Dendritic cell treated with granulocyte-macrophage colony-stimulating factor and Interleukin-4, amounts not matched to agents 40 ng/mL and 50 ng/mL, for 4 days (primary cell): ENCODE data around the gene SMC5.

ENCODE experiments used
- H3K27ac Mint-ChIP-seq: one replicate; pipeline ENCODE4 v1.8.0; 2022; ENCODE audit warnings: mild to moderate bottlenecking, mixed read lengths
- H3K27me3 Mint-ChIP-seq: one replicate; pipeline ENCODE4 v1.8.0; 2022; ENCODE audit warnings: mild to moderate bottlenecking, mixed read lengths
- H3K36me3 Mint-ChIP-seq: one replicate; pipeline ENCODE4 v1.8.0; 2022; ENCODE audit warnings: low read depth, mixed read lengths
- H3K4me1 Mint-ChIP-seq: one replicate; pipeline ENCODE4 v1.8.0; 2022; ENCODE audit warnings: low read depth, mixed read lengths
- H3K4me3 Mint-ChIP-seq: one replicate; pipeline ENCODE4 v1.8.0; 2022; ENCODE audit warnings: mild to moderate bottlenecking, moderate library complexity, mixed read lengths
- H3K9me3 Mint-ChIP-seq: one replicate; pipeline ENCODE4 v1.8.0; 2022; ENCODE audit warnings: mixed read lengths
- intact Hi-C: fragments of 100-400 bp; cut with micrococcal nuclease; formaldehyde crosslinking; loops from one replicate; pipeline ENCODE4 v1.15.0; 2022

Gene SMC5

GRCh38 chr9:70347046-70347445 is 88.3 kb downstream of the SMC5 start:
- Mint-ChIP-seq H3K4me3 (no peak overlapping the region), H3K4me1 (no peaks in the 10 kb centered on the region), H3K36me3 (peaks cover 64% of the 10 kb centered on the region), H3K9me3 (no peaks in the 10 kb centered on the region), H3K27me3 (no peaks in the 10 kb centered on the region), H3K27ac (no peak overlapping the region)
- intact Hi-C loops: loop anchor here (10.0 kb wide), 1 partner anchor 48 kb away; no protein-coding TSS in a partner anchor

GRCh38 chr9:70352356-70352755 is 93.6 kb downstream of the SMC5 start:
- Mint-ChIP-seq H3K27me3 (no peaks in the 10 kb centered on the region), H3K9me3 (no peaks in the 10 kb centered on the region), H3K4me3 (no peak overlapping the region), H3K36me3 (peaks cover 41% of the 10 kb centered on the region), H3K4me1 (no peaks in the 10 kb centered on the region), H3K27ac (no peak overlapping the region)
- intact Hi-C loops: loop anchor here (2.0 kb wide), 1 partner anchor 132 kb away; no protein-coding TSS in a partner anchor

GRCh38 chr9:70352802-70353201 is 94.0 kb downstream of the SMC5 start:
- peaks cover 37% of the 10 kb centered on the region for H3K36me3 Mint-ChIP-seq
- intact Hi-C loops: loop anchor here (2.0 kb wide), 1 partner anchor 132 kb away; no protein-coding TSS in a partner anchor
- no peaks in the 10 kb centered on the region for H3K27me3 Mint-ChIP-seq
- no peak overlapping the region for H3K4me3 Mint-ChIP-seq
- H3K4me1 Mint-ChIP-seq: no peaks in the 10 kb centered on the region
- no peak overlapping the region for H3K27ac Mint-ChIP-seq
- no peaks in the 10 kb centered on the region for H3K9me3 Mint-ChIP-seq

- no peaks in the 10 kb centered on the region for H3K27me3 Mint-ChIP-seq
- peaks cover 12% of the 10 kb centered on the region for H3K36me3 Mint-ChIP-seq
- no peaks in the 10 kb centered on the region for H3K4me1 Mint-ChIP-seq
- no peak overlapping the region for H3K4me3 Mint-ChIP-seq
- no peak overlapping the region for H3K27ac Mint-ChIP-seq
- intact Hi-C loops: no loop called here
- no peaks in the 10 kb centered on the region for H3K9me3 Mint-ChIP-seq
Measured at GRCh38 chr9:70355801-70356200, 97.0 kb downstream of the SMC5 start.

- no peaks in the 10 kb centered on the region for H3K4me1 Mint-ChIP-seq
- peaks cover 11% of the 10 kb centered on the region for H3K9me3 Mint-ChIP-seq
- no peaks in the 10 kb centered on the region for H3K27me3 Mint-ChIP-seq
- intact Hi-C loops: no loop called here
- no peaks in the 10 kb centered on the region for H3K36me3 Mint-ChIP-seq
- no peak overlapping the region for H3K27ac Mint-ChIP-seq
- no peak overlapping the region for H3K4me3 Mint-ChIP-seq
Measured at GRCh38 chr9:70362952-70363351, 104.2 kb downstream of the SMC5 start.

- H3K4me3 Mint-ChIP-seq: no peak overlapping the region
- no peaks in the 10 kb centered on the region for H3K4me1 Mint-ChIP-seq
Measured at GRCh38 chr9:70363760-70364159, 105.0 kb downstream of the SMC5 start.

GRCh38 chr9:70367305-70367930 is 108.6 kb downstream of the SMC5 start:
- Mint-ChIP-seq H3K9me3 (peaks cover 11% of the 10 kb centered on the region), H3K4me1 (no peaks in the 10 kb centered on the region), H3K27me3 (peaks cover 1% of the 10 kb centered on the region), H3K27ac (no peak overlapping the region), H3K36me3 (no peaks in the 10 kb centered on the region), H3K4me3 (no peak overlapping the region)
- intact Hi-C loops: no loop called here

More at GRCh38 chr9:70363760-70364159, 105.0 kb downstream of the SMC5 start:
- H3K27me3 Mint-ChIP-seq: no peaks in the 10 kb centered on the region
- H3K27ac Mint-ChIP-seq: no peak overlapping the region
- H3K36me3 Mint-ChIP-seq: no peaks in the 10 kb centered on the region
- peaks cover 11% of the 10 kb centered on the region for H3K9me3 Mint-ChIP-seq
- intact Hi-C loops: no loop called here

GRCh38 chr9:70374962-70375618 is 116.3 kb downstream of the SMC5 start:
- no peaks in the 10 kb centered on the region for H3K36me3 Mint-ChIP-seq
- intact Hi-C loops: no loop called here
- H3K9me3 Mint-ChIP-seq: no peaks in the 10 kb centered on the region
- H3K4me1 Mint-ChIP-seq: peaks cover 8% of the 10 kb centered on the region
- peaks cover under 1% of the 10 kb centered on the region for H3K27me3 Mint-ChIP-seq
- no peak overlapping the region for H3K4me3 Mint-ChIP-seq
- peak overlapping the region; percentile 57 for H3K27ac Mint-ChIP-seq

GRCh38 chr9:70382046-70382708 is 123.4 kb downstream of the SMC5 start:
- H3K27me3 Mint-ChIP-seq: no peaks in the 10 kb centered on the region
- no peaks in the 10 kb centered on the region for H3K4me1 Mint-ChIP-seq
- no peaks in the 10 kb centered on the region for H3K9me3 Mint-ChIP-seq
- H3K4me3 Mint-ChIP-seq: no peak overlapping the region
- H3K36me3 Mint-ChIP-seq: peaks cover 29% of the 10 kb centered on the region
- H3K27ac Mint-ChIP-seq: no peak overlapping the region
- intact Hi-C loops: no loop called here

- H3K36me3 Mint-ChIP-seq: peaks cover 36% of the 10 kb centered on the region
- H3K27me3 Mint-ChIP-seq: no peaks in the 10 kb centered on the region
- no peaks in the 10 kb centered on the region for H3K9me3 Mint-ChIP-seq
- H3K27ac Mint-ChIP-seq: no peak overlapping the region
- H3K4me3 Mint-ChIP-seq: no peak overlapping the region
- intact Hi-C loops: no loop called here
- no peaks in the 10 kb centered on the region for H3K4me1 Mint-ChIP-seq
Measured at GRCh38 chr9:70382709-70383605, 124.2 kb downstream of the SMC5 start.

GRCh38 chr9:70385426-70385825 is 126.6 kb downstream of the SMC5 start:
- H3K4me1 Mint-ChIP-seq: peaks cover 2% of the 10 kb centered on the region
- no peak overlapping the region for H3K27ac Mint-ChIP-seq
- H3K9me3 Mint-ChIP-seq: no peaks in the 10 kb centered on the region
- intact Hi-C loops: no loop called here
- H3K4me3 Mint-ChIP-seq: no peak overlapping the region
- no peaks in the 10 kb centered on the region for H3K27me3 Mint-ChIP-seq
- H3K36me3 Mint-ChIP-seq: peaks cover 38% of the 10 kb centered on the region

GRCh38 chr9:70387663-70388062 is 128.9 kb downstream of the SMC5 start:
- no peak overlapping the region for H3K4me3 Mint-ChIP-seq
- H3K27me3 Mint-ChIP-seq: no peaks in the 10 kb centered on the region
- H3K27ac Mint-ChIP-seq: no peak overlapping the region
- peaks cover 36% of the 10 kb centered on the region for H3K36me3 Mint-ChIP-seq
- no peaks in the 10 kb centered on the region for H3K9me3 Mint-ChIP-seq
- intact Hi-C loops: no loop called here
- peaks cover 16% of the 10 kb centered on the region for H3K4me1 Mint-ChIP-seq

- peaks cover 24% of the 10 kb centered on the region for H3K4me1 Mint-ChIP-seq
- no peak overlapping the region for H3K4me3 Mint-ChIP-seq
- intact Hi-C loops: no loop called here
- H3K27me3 Mint-ChIP-seq: no peaks in the 10 kb centered on the region
- H3K27ac Mint-ChIP-seq: no peak overlapping the region
- H3K36me3 Mint-ChIP-seq: peaks cover 24% of the 10 kb centered on the region
- H3K9me3 Mint-ChIP-seq: no peaks in the 10 kb centered on the region
Measured at GRCh38 chr9:70389188-70389587, 130.4 kb downstream of the SMC5 start.
